Esophagus muscularis mucosa (tissue), 4 donors: Measurements from ENCODE around the gene OR5H15. TPM values are rescaled to one million over a fixed set of nuclear protein-coding genes. Genes with fewer than 3 reads are reported as not detected.
"Not testable (repeated sequence)": the region's sequence is repeated elsewhere in the genome, so short reads cannot be mapped to it uniquely, and the experiment has no call there.

Experiments
- DNase-seq: peaks from one replicate; pipeline ENCODE4 v3.0.0-alpha.2; 2017; ENCODE audit errors: extremely low spot score
- H3K27ac ChIP-seq, 4 donors: fragments of 200-600 bp; sonication (generic); replicated peaks in 1 of 4; 1 replicate in 3 of 4; 2 replicates in 1 of 4; pipeline ENCODE4 v1.5.1; 2016 to 2019; ENCODE audit warnings: mild to moderate bottlenecking in 1 of 4
- H3K27me3 ChIP-seq, 4 donors: fragments of 200-600 bp; sonication (generic); one replicate each; pipeline versions ENCODE4 v1.5.1 to v1.6.0; 2016 to 2019
- H3K36me3 ChIP-seq, 4 donors: fragments of 200-600 bp; sonication (generic); one replicate each; pipeline ENCODE4 v1.5.1; 2016 to 2019
- H3K4me1 ChIP-seq, 4 donors: fragments of 200-600 bp; sonication (generic); one replicate each; pipeline ENCODE4 v1.5.1; 2016 to 2019
- H3K4me3 ChIP-seq, 4 donors: fragments of 200-600 bp; sonication (generic); 1 replicate in 2 of 4; 2 replicates in 2 of 4; pipeline ENCODE4 v1.5.1; 2016 to 2019; ENCODE audit warnings: mild to moderate bottlenecking in 4 of 4, moderate library complexity in 1 of 4
- H3K9me3 ChIP-seq, 4 donors: fragments of 200-600 bp; sonication (generic); 1 replicate in 3 of 4; 2 replicates in 1 of 4; pipeline ENCODE4 v1.5.1; 2016 to 2019
- EP300 ChIP-seq: sonication (generic); formaldehyde crosslinking; IDR thresholded peaks from one replicate; pipeline ENCODE4 v1.6.1; 2017; ENCODE audit warnings: antibody characterized with exemption
- POLR2A ChIP-seq: fragments of 450-650 bp; IDR thresholded peaks from one replicate; pipeline ENCODE4 v1.6.1; 2017; ENCODE audit warnings: antibody characterized with exemption, moderate library complexity, mild to moderate bottlenecking, low read depth
- POLR2AphosphoS5 ChIP-seq, 2 donors: sonication (generic); formaldehyde crosslinking; IDR thresholded peaks; one replicate each; pipeline ENCODE4 v1.6.1; 2017; ENCODE audit warnings: antibody characterized with exemption in 2 of 2
- WGBS: methylation state at CpG from one replicate; pipeline ENCODE4 v1.1.5; 2018; 5-methylcytosine and 5-hydroxymethylcytosine counted together
- intact Hi-C: fragments of 100-400 bp; cut with DNase I; formaldehyde crosslinking; loops from one replicate; pipeline ENCODE4 v1.15.1; 2023
- total RNA-seq, 4 donors: library from RNA; depleted of rRNA; stranded (reverse); fragments of >200 nt; gene quantifications; one replicate each; pipeline versions ENCODE4 v1.1.0 to v1.2.1, GENCODE V29; 2016
- TF ChIP-seq, protein P1 (sequence below), 3 experiments: fragments of 200-600 bp in 2 of 3; fragments of 450-650 bp in 1 of 3; sonication (generic) in 2 of 3; IDR thresholded peaks; one replicate each; pipeline ENCODE4 v1.5.1; 2017 to 2019; ENCODE audit warnings: antibody characterized with exemption in 3 of 3, mild to moderate bottlenecking in 2 of 3, moderate library complexity in 1 of 3

The OR5H15 gene
- total RNA-seq, 4 donors from 2014 or later, result not detected

- H3K4me3 ChIP-seq, result no peak overlapping the region
- no peaks in the 10 kb centered on the region for H3K9me3 ChIP-seq
- no peaks in the 10 kb centered on the region for H3K27me3 ChIP-seq
- DNase-seq, result no peak
- WGBS, result 77% methylated on average over 3 of the region's 3 CpGs
- TF ChIP-seq POLR2A (no peak), EP300 (no peak), POLR2AphosphoS5 (IDR thresholded peaks at IDR 0.05) (no peak)
- TF ChIP-seq, protein P1, sequence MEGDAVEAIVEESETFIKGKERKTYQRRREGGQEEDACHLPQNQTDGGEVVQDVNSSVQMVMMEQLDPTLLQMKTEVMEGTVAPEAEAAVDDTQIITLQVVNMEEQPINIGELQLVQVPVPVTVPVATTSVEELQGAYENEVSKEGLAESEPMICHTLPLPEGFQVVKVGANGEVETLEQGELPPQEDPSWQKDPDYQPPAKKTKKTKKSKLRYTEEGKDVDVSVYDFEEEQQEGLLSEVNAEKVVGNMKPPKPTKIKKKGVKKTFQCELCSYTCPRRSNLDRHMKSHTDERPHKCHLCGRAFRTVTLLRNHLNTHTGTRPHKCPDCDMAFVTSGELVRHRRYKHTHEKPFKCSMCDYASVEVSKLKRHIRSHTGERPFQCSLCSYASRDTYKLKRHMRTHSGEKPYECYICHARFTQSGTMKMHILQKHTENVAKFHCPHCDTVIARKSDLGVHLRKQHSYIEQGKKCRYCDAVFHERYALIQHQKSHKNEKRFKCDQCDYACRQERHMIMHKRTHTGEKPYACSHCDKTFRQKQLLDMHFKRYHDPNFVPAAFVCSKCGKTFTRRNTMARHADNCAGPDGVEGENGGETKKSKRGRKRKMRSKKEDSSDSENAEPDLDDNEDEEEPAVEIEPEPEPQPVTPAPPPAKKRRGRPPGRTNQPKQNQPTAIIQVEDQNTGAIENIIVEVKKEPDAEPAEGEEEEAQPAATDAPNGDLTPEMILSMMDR (IDR thresholded peaks at IDR 0.05), result no peak
- H3K36me3 ChIP-seq, result no peaks in the 10 kb centered on the region
- no peaks in the 10 kb centered on the region for H3K4me1 ChIP-seq
- no peak overlapping the region for H3K27ac ChIP-seq
- intact Hi-C loops, result no loop called here
Observed at GRCh38 chr3:98180319-98180890, 13.9 kb downstream of the OR5H15 start.

DNA sequence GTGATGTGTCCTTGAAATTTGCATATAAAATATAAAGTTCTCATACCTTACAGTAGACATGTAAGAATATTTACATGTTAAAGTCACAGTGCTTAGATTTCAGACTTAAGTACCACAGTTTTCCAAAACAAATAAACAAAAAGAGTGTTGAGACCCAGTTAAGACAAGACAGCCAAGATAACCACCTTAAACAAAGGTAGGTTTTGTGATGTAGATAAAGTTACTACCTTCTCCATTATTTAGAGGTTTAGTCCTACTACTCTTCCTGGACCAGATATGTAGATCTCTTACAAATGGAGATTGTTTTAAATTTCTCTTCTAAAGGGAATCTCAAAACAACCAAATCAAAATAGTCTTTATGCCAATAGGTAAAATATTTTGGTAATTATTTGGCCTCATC is 15.7 kb downstream of the OR5H15 start:
- intact Hi-C loops, result no loop called here
- no peaks in the 10 kb centered on the region for H3K4me1 ChIP-seq
- no peak for DNase-seq
- H3K27ac ChIP-seq, result no peak overlapping the region
- no peaks in the 10 kb centered on the region for H3K36me3 ChIP-seq
- H3K27me3 ChIP-seq, result no peaks in the 10 kb centered on the region
- TF ChIP-seq POLR2A (no peak), POLR2AphosphoS5 (IDR thresholded peaks at IDR 0.05) (no peak), EP300 (no peak)
- TF ChIP-seq, protein P1 (IDR thresholded peaks at IDR 0.05), result no peak
- H3K9me3 ChIP-seq, result no peaks in the 10 kb centered on the region
- no peak overlapping the region for H3K4me3 ChIP-seq

GRCh38 chr3:98185180-98185579 is 18.7 kb downstream of the OR5H15 start:
- Histone ChIP-seq H3K36me3 (no peaks in the 10 kb centered on the region), H3K4me1 (no peaks in the 10 kb centered on the region), H3K27me3 (no peaks in the 10 kb centered on the region), H3K9me3 (no peaks in the 10 kb centered on the region), H3K27ac (no peak overlapping the region), H3K4me3 (no peak overlapping the region)
- TF ChIP-seq POLR2AphosphoS5 (IDR thresholded peaks at IDR 0.05), result no peak
- TF ChIP-seq EP300, result no peak
- no peak for TF ChIP-seq POLR2A
- TF ChIP-seq, protein P1 (IDR thresholded peaks at IDR 0.05), result no peak
- intact Hi-C loops, result no loop called here
- no peak for DNase-seq

GRCh38 chr3:98188545-98188944 is 22.0 kb downstream of the OR5H15 start:
- H3K9me3 ChIP-seq, result no peaks in the 10 kb centered on the region
- DNase-seq, result no peak
- H3K27ac ChIP-seq, result no peak overlapping the region
- no peaks in the 10 kb centered on the region for H3K27me3 ChIP-seq
- intact Hi-C loops, result no loop called here
- TF ChIP-seq, protein P1 (IDR thresholded peaks at IDR 0.05), result peak in 1 of 3 experiments; percentile 3
- no peak for TF ChIP-seq POLR2AphosphoS5 (IDR thresholded peaks at IDR 0.05)
- TF ChIP-seq EP300, result no peak
- TF ChIP-seq POLR2A, result no peak
- 40% methylated on average over 3 of the region's 3 CpGs for WGBS
- no peaks in the 10 kb centered on the region for H3K4me1 ChIP-seq
- no peak overlapping the region for H3K4me3 ChIP-seq
- no peaks in the 10 kb centered on the region for H3K36me3 ChIP-seq

DNA sequence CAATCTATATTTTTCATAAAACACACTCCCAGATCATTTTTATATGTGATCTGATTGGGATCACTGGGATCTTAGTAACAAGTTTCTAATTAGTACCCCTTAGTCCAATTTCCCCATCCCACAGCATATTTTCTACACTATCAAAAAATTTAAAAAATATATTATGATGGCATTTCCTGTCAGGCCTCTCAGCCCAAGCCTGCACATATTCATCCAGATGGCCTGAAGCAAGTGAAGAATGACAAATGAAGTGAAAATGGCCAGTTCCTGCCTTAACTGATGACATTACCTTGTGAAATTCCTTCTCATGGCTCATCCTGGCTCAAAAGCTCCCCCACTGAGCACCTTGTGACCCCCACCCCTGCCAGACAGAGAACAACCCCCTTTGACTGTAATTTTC is 24.4 kb downstream of the OR5H15 start:
- H3K4me1 ChIP-seq, H3K27me3 ChIP-seq, intact Hi-C loops, H3K9me3 ChIP-seq, DNase-seq, H3K4me3 ChIP-seq, H3K27ac ChIP-seq, H3K36me3 ChIP-seq: not testable (repeated sequence)

DNA sequence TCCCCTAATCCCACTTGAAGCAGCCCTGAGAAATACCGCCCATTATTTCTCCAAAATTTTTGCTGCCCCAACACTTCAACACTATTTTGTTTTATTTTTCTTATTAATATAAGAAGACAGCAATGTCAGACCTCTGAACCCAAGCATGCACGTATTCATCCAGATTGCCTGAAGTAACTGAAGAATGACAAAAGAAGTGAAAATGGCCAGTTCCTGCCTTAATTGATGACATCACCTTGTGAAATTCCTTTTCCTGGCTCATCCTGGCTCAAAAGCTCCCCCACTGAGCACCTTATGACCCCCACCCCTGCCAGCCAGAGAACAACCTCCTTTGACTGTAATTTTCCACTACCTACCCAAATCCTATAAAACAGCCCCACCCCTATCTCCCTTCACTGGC is 29.8 kb downstream of the OR5H15 start:
- H3K36me3 ChIP-seq, H3K27ac ChIP-seq, H3K9me3 ChIP-seq, H3K4me3 ChIP-seq, intact Hi-C loops, DNase-seq, H3K4me1 ChIP-seq, H3K27me3 ChIP-seq: not testable (repeated sequence)
- WGBS, result 74% methylated on average over 2 of the region's 2 CpGs
